Neuronal stem cell (in vitro differentiated cells): ENCODE data around the gene STEEP1.

ENCODE experiments used
- DNase-seq: peaks from one replicate; pipeline ENCODE4 v3.0.0-alpha.2; 2013; ENCODE audit warnings: low spot score
- H2AFZ ChIP-seq: one replicate; pipeline ENCODE4 v1.6.1; 2013; ENCODE audit warnings: mild to moderate bottlenecking, low read length, inconsistent platforms
- H2AK5ac ChIP-seq: 2 replicates; pipeline ENCODE4 v1.6.1; 2013; ENCODE audit warnings: low read depth, mild to moderate bottlenecking, inconsistent platforms, low read length, moderate library complexity, mixed read lengths
- H2BK120ac ChIP-seq: 2 replicates; pipeline ENCODE4 v1.6.1; 2013; ENCODE audit warnings: low read depth, mild to moderate bottlenecking, inconsistent platforms, low read length, moderate library complexity, mixed read lengths
- H2BK12ac ChIP-seq: one replicate; pipeline ENCODE4 v1.6.1; 2013; ENCODE audit warnings: low read length, inconsistent platforms
- H2BK15ac ChIP-seq: 2 replicates; pipeline ENCODE4 v1.6.1; 2013; ENCODE audit warnings: mild to moderate bottlenecking, low read length, inconsistent platforms, mixed read lengths
- H2BK5ac ChIP-seq: one replicate; pipeline ENCODE4 v1.6.1; 2013; ENCODE audit warnings: inconsistent platforms, mild to moderate bottlenecking, low read length, moderate library complexity
- H3K14ac ChIP-seq: one replicate; pipeline ENCODE4 v1.6.1; 2013; ENCODE audit warnings: low read length, inconsistent platforms
- H3K18ac ChIP-seq: 2 replicates; pipeline ENCODE4 v1.6.1; 2013; ENCODE audit warnings: low read length, inconsistent platforms
- H3K23ac ChIP-seq: 2 replicates; pipeline ENCODE4 v1.6.1; 2013; ENCODE audit warnings: low read depth, mild to moderate bottlenecking, mixed read lengths, low read length, inconsistent platforms; ENCODE audit not compliant: poor library complexity
- H3K27ac ChIP-seq: replicated peaks from 3 replicates; pipeline ENCODE4 v1.5.1; 2013; ENCODE audit warnings: low read length, inconsistent platforms
- H3K27me3 ChIP-seq, 3 experiments: 2 replicates each; pipeline ENCODE4 v1.6.1; 2013; ENCODE audit warnings: low read length in 3 of 3, mild to moderate bottlenecking in 2 of 3, inconsistent platforms in 1 of 3, low read depth in 1 of 3, mixed read lengths in 1 of 3, moderate library complexity in 1 of 3; ENCODE audit not compliant: control insufficient read depth in 3 of 3, insufficient read depth in 3 of 3
- H3K36me3 ChIP-seq, 2 donors: replicated peaks in 1 of 2; 2 replicates each; pipeline ENCODE4 v1.6.1; 2013; ENCODE audit warnings: low read length in 2 of 2; ENCODE audit not compliant: control insufficient read depth in 2 of 2, insufficient read depth in 2 of 2
- H3K4ac ChIP-seq: 2 replicates; pipeline ENCODE4 v1.6.1; 2013; ENCODE audit warnings: inconsistent platforms, mild to moderate bottlenecking, low read length, moderate library complexity
- H3K4me1 ChIP-seq, 2 donors: 1 replicate in 1 of 2; 2 replicates in 1 of 2; pipeline ENCODE4 v1.6.1; 2013; ENCODE audit warnings: low read length in 2 of 2, low read depth in 1 of 2; ENCODE audit not compliant: control insufficient read depth in 2 of 2, insufficient read depth in 1 of 2
- H3K4me2 ChIP-seq: one replicate; pipeline ENCODE4 v1.6.1; 2013; ENCODE audit warnings: mild to moderate bottlenecking, low read length, inconsistent platforms; ENCODE audit not compliant: insufficient read depth, poor library complexity, severe bottlenecking
- H3K4me3 ChIP-seq, 2 donors: 2 replicates each; pipeline ENCODE4 v1.5.1; 2013; ENCODE audit warnings: low read length in 2 of 2, mild to moderate bottlenecking in 2 of 2, inconsistent platforms in 1 of 2, moderate library complexity in 1 of 2
- H3K79me1 ChIP-seq: one replicate; pipeline ENCODE4 v1.6.1; 2013; ENCODE audit warnings: low read depth, mild to moderate bottlenecking, inconsistent platforms, low read length, moderate library complexity
- H3K9ac ChIP-seq: one replicate; pipeline ENCODE4 v1.6.1; 2013; ENCODE audit warnings: mild to moderate bottlenecking, low read depth, low read length, inconsistent platforms; ENCODE audit not compliant: poor library complexity
- H3K9me3 ChIP-seq, 2 donors: replicated peaks in 1 of 2; 2 replicates each; pipeline versions ENCODE3 to v1.6.1; 2013; ENCODE audit warnings: low read length in 2 of 2, mild to moderate bottlenecking in 2 of 2, inconsistent platforms in 1 of 2, low read depth in 1 of 2, mixed read lengths in 1 of 2, moderate library complexity in 1 of 2; ENCODE audit not compliant: control insufficient read depth in 2 of 2, insufficient read depth in 1 of 2
- H4K8ac ChIP-seq: one replicate; pipeline ENCODE4 v1.6.1; 2013; ENCODE audit warnings: low read depth, mild to moderate bottlenecking, inconsistent platforms, low read length, moderate library complexity
- H4K91ac ChIP-seq: one replicate; pipeline ENCODE4 v1.6.1; 2013; ENCODE audit warnings: low read length, low read depth, mild to moderate bottlenecking, inconsistent platforms; ENCODE audit not compliant: poor library complexity
- WGBS, 2 donors: extraction: QIAGEN DNeasy Blood & Tissue Kit; methylation state at CpG; one replicate each; pipeline ENCODE4 v1.1.7; 2013; ENCODE audit warnings: missing lambda C conversion rate in 2 of 2, mixed read lengths in 1 of 2; ENCODE audit not compliant: insufficient read length in 2 of 2, insufficient replicate concordance in 1 of 2; ENCODE audit errors: extremely low coverage in 2 of 2; 5-methylcytosine and 5-hydroxymethylcytosine counted together

The STEEP1 gene

GRCh38 chrX:119605464-119606279 is 40.5 kb upstream of the STEEP1 start:
- no peak overlapping the region for H4K8ac ChIP-seq
- H3K27ac ChIP-seq = no peak overlapping the region
- H3K14ac ChIP-seq = peak overlapping the region; percentile 56
- H3K36me3 ChIP-seq = peaks cover 2 to 12% of the 10 kb centered on the region in 2 donors
- no peak overlapping the region for H2BK120ac ChIP-seq
- H4K91ac ChIP-seq = no peak overlapping the region
- no peaks in the 10 kb centered on the region for H3K9me3 ChIP-seq
- DNase-seq = no peak
- peak overlapping the region; percentile 57 for H3K4me2 ChIP-seq
- no peak overlapping the region for H2BK5ac ChIP-seq
- peak overlapping the region; percentile 97 for H3K18ac ChIP-seq
- no CpG with 5 or more reads among the region's 68 CpGs for WGBS, 2 donors
- peak overlapping the region; percentile 97 for H3K9ac ChIP-seq
- H2AK5ac ChIP-seq = no peak overlapping the region
- H3K23ac ChIP-seq = no peak overlapping the region
- peak overlapping the region; percentile 94 to 100 for H3K4me3 ChIP-seq
- no peak overlapping the region for H2BK12ac ChIP-seq
- H3K4me1 ChIP-seq = no peaks in the 10 kb centered on the region
- no peaks in the 10 kb centered on the region for H3K27me3 ChIP-seq
- H2BK15ac ChIP-seq = no peak overlapping the region
- H3K4ac ChIP-seq = no peak overlapping the region
- H3K79me1 ChIP-seq = peaks cover 3% of the 10 kb centered on the region
- peak overlapping the region; percentile 91 for H2AFZ ChIP-seq

DNA sequence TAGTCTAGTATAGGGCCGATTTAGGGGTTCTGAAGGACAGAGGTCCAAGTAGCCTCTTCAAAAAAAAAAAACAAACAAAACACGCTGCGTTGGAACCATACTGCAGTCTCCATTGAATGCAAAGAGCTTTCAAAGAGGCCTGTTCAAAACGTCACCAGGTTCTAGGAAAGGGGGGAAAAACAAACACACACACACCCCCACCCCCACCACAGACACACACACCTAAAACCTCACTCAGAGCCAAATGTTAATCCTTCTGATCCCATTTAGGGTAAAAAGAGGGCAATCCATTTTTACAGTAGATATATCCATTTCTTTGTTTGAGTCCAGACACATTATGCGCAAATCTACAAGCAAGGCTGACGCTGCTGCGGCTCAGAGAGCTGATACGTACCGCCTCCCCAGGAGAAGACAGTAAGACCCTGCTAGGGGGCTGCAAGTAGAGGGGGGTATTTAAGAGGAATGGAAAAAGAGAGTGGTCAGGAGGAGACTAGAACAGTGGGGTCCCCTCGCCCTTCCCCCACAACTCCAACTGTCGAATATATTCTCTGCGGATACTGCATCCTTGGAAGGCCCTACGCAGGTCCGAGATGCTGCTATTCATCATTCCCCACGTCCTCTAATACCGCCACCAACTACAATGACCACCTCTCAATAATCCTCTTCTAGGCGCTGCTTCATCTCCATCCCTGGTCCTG is 39.7 kb upstream of the STEEP1 start:
- Histone ChIP-seq H3K23ac (no peak overlapping the region), H3K4me3 (peak overlapping the region; percentile 94 to 97), H3K4me1 (no peaks in the 10 kb centered on the region), H2BK120ac (no peak overlapping the region), H3K14ac (no peak overlapping the region), H4K91ac (no peak overlapping the region), H3K27me3 (no peaks in the 10 kb centered on the region), H3K4me2 (peak overlapping the region; percentile 57), H2AFZ (peak overlapping the region; percentile 63), H3K9me3 (no peaks in the 10 kb centered on the region), H3K4ac (no peak overlapping the region), H3K36me3 (peaks cover 2 to 13% of the 10 kb centered on the region in 2 donors), H3K9ac (peak overlapping the region; percentile 44), H3K79me1 (peaks cover 3% of the 10 kb centered on the region), H3K27ac (no peak overlapping the region), H2BK5ac (no peak overlapping the region), H4K8ac (no peak overlapping the region), H3K18ac (no peak overlapping the region), H2AK5ac (no peak overlapping the region), H2BK15ac (no peak overlapping the region), H2BK12ac (no peak overlapping the region)
- DNase-seq = no peak
- no CpG with 5 or more reads among the region's 17 CpGs for WGBS, 2 donors

DNA sequence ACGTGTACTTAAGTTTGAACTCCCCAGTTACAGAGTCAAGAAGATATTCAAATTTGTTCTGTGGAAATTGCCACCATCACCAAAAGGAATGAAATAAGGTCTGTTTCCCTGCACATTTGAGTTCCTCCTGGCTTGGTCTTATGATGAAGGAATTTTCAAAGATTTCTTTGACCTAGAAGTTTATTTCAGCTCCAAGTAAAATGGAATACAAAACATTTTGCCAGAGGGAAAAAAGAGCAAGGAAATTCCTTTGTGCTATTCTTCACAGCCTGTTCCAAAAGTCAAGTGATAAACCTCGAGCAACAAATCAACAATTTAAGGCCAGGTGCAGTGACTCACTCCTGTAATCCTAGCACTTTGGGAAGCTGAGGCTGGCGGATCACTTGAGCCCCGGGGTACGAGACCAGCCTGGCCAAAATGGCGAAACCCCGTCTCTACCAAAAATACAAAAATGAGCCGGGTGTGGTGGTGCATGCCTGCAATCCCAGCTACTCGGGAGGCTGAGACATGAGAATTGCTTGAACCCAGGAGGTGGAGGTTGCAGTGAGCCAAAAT is 37.6 kb upstream of the STEEP1 start:
- Histone ChIP-seq H2BK15ac (no peak overlapping the region), H3K4me2 (no peak overlapping the region), H2AK5ac (no peak overlapping the region), H3K4me1 (no peaks in the 10 kb centered on the region), H3K18ac (no peak overlapping the region), H3K4ac (no peak overlapping the region), H2BK5ac (no peak overlapping the region), H4K91ac (no peak overlapping the region), H3K14ac (no peak overlapping the region), H3K27ac (no peak overlapping the region), H3K4me3 (no peak overlapping the region), H3K23ac (no peak overlapping the region), H3K9ac (no peak overlapping the region), H3K27me3 (no peaks in the 10 kb centered on the region), H3K9me3 (no peaks in the 10 kb centered on the region), H4K8ac (no peak overlapping the region), H2AFZ (no peak overlapping the region), H3K36me3 (peaks cover 2 to 16% of the 10 kb centered on the region in 2 donors), H3K79me1 (peaks cover 3% of the 10 kb centered on the region), H2BK120ac (no peak overlapping the region), H2BK12ac (no peak overlapping the region)
- no peak for DNase-seq
- WGBS, 2 donors = no CpG with 5 or more reads among the region's 9 CpGs

DNA sequence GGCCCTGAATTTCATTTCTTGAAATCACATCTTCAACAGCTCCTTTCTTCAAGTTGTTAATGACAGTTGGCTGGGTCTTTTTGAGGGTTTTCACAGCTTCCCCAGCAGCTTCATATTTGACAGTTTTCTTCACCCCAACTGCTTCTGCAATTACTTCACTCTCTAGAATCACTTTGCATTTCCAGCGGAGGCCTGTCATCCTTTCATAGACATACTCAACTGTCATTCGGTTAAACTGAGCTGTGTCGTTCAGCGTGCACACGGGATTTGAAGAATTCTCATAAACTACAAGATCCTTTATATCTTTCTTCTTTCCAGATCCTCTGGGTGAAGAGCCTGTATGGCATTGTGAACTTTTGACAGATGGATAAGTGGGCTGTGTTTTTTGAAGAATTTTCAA is 24.6 kb upstream of the STEEP1 start:
- no peak overlapping the region for H2BK12ac ChIP-seq
- H4K8ac ChIP-seq = no peak overlapping the region
- DNase-seq = no peak
- no peak overlapping the region for H3K14ac ChIP-seq
- H3K23ac ChIP-seq = no peak overlapping the region
- H2AFZ ChIP-seq = no peak overlapping the region
- no peak overlapping the region for H3K4me2 ChIP-seq
- no peak overlapping the region for H4K91ac ChIP-seq
- H2BK120ac ChIP-seq = no peak overlapping the region
- no peak overlapping the region for H3K4me3 ChIP-seq
- H3K4me1 ChIP-seq = no peaks in the 10 kb centered on the region
- H3K9ac ChIP-seq = no peak overlapping the region
- H3K27me3 ChIP-seq = no peaks in the 10 kb centered on the region
- H2BK15ac ChIP-seq = no peak overlapping the region
- H3K9me3 ChIP-seq = no peaks in the 10 kb centered on the region
- no peak overlapping the region for H3K27ac ChIP-seq
- WGBS, 2 donors = no CpG with 5 or more reads among the region's 5 CpGs
- H3K79me1 ChIP-seq = no peaks in the 10 kb centered on the region
- no peak overlapping the region for H2BK5ac ChIP-seq
- no peak overlapping the region for H3K18ac ChIP-seq
- H3K36me3 ChIP-seq = peaks cover 6 to 50% of the 10 kb centered on the region in 2 donors
- H3K4ac ChIP-seq = no peak overlapping the region
- H2AK5ac ChIP-seq = no peak overlapping the region
